Mammary epithelial cell (primary cell): ENCODE measurements around the gene ONECUT3.

ENCODE experiments used
- CTCF ChIP-seq, 2 donors: IDR thresholded peaks in 1 of 2; conservative IDR thresholded peaks in 1 of 2; 2 replicates each; pipeline ENCODE4 v1.5.1; 2011 to 2012; ENCODE audit warnings: inconsistent platforms in 2 of 2, low read length in 2 of 2, mild to moderate bottlenecking in 2 of 2, control low read depth in 1 of 2, low read depth in 1 of 2; ENCODE audit not compliant: insufficient read depth in 1 of 2; ENCODE audit errors: extremely low read depth in 1 of 2
- EZH2 ChIP-seq: IDR thresholded peaks from 2 replicates; pipeline ENCODE4 v1.6.1; 2012; ENCODE audit warnings: low read length, inconsistent platforms, borderline replicate concordance

GRCh38 chr19:1730157-1730556, 23.1 kb upstream of the ONECUT3 start:
- TF ChIP-seq CTCF (conservative IDR thresholded peaks at IDR 0.05 in 1 of 2, IDR thresholded peaks at IDR 0.05 in 1 of 2; ENCODE audit: extremely low read depth in 1 of 2, insufficient read depth in 1 of 2, low read depth in 1 of 2, low read length in 2 of 2) = no peak
- no peak for TF ChIP-seq EZH2
